Lung (tissue), 12 donors: ENCODE results near the gene TEX38. TPM values are rescaled to one million over a fixed set of nuclear protein-coding genes. Genes with fewer than 3 reads are reported as not detected.
"Not testable (repeated sequence)": the region's sequence is repeated elsewhere in the genome, so short reads cannot be mapped to it uniquely, and the experiment has no call there.

Source experiments
- ATAC-seq: fragments of 200-7000 bp; cut with Tn5 transposase; one replicate; pipeline ENCODE4 v1.9.1; 2020; ENCODE audit warnings: moderate number of reproducible peaks; ENCODE audit not compliant: insufficient read depth, low FRiP score
- DNase-seq, 3 donors: peaks; one replicate each; pipeline ENCODE4 v3.0.0-alpha.2; 2013 to 2017
- H3K27ac ChIP-seq, 2 donors: one replicate each; pipeline ENCODE4 v1.5.1; 2013; ENCODE audit warnings: mild to moderate bottlenecking in 2 of 2, moderate library complexity in 2 of 2, control low read depth in 1 of 2, inconsistent platforms in 1 of 2, low read depth in 1 of 2, low read length in 1 of 2
- H3K27me3 ChIP-seq, 3 donors: one replicate each; pipeline ENCODE4 v1.5.1; 2013; ENCODE audit warnings: low read length in 2 of 3; ENCODE audit not compliant: control insufficient read depth in 3 of 3, insufficient read depth in 3 of 3
- H3K36me3 ChIP-seq, 4 donors: one replicate each; pipeline ENCODE4 v1.5.1; 2013; ENCODE audit warnings: low read length in 4 of 4, mild to moderate bottlenecking in 1 of 4, moderate library complexity in 1 of 4; ENCODE audit not compliant: control insufficient read depth in 4 of 4, insufficient read depth in 4 of 4
- H3K4me1 ChIP-seq, 5 donors: one replicate each; pipeline ENCODE4 v1.5.1; 2013; ENCODE audit warnings: low read length in 5 of 5, mild to moderate bottlenecking in 2 of 5, moderate library complexity in 1 of 5; ENCODE audit not compliant: control insufficient read depth in 5 of 5, insufficient read depth in 5 of 5
- H3K4me3 ChIP-seq: one replicate; pipeline ENCODE4 v1.5.1; 2013; ENCODE audit warnings: mild to moderate bottlenecking, control low read depth, moderate library complexity
- H3K9ac ChIP-seq, 2 donors: one replicate each; pipeline ENCODE4 v1.5.1; 2013; ENCODE audit warnings: low read length in 2 of 2, control low read depth in 1 of 2; ENCODE audit not compliant: insufficient read depth in 1 of 2
- H3K9me3 ChIP-seq, 4 donors: one replicate each; pipeline ENCODE4 v1.5.1; 2013; ENCODE audit warnings: low read length in 3 of 4, mild to moderate bottlenecking in 1 of 4, moderate library complexity in 1 of 4; ENCODE audit not compliant: control insufficient read depth in 4 of 4, insufficient read depth in 3 of 4
- WGBS, 2 donors: extraction: QIAGEN DNeasy Blood & Tissue Kit; methylation state at CpG; one replicate each; pipeline ENCODE4 v1.1.7; 2013; 5-methylcytosine and 5-hydroxymethylcytosine counted together
- polyA plus RNA-seq, 2 donors: library from polyadenylated mRNA; stranded (reverse); fragments of 200-250 nt; gene quantifications; one replicate each; pipeline ENCODE4 v1.2.1, GENCODE V29; 2013
- total RNA-seq, 2 donors: library from RNA; depleted of rRNA in 1 of 2; stranded (reverse); fragments of >200 nt in 1 of 2; gene quantifications; one replicate each; pipeline ENCODE4 v1.2.1, GENCODE V29; 2014 to 2021
- TF ChIP-seq, protein P1 (sequence below): IDR thresholded peaks from 2 replicates; pipeline ENCODE4 v1.5.1; 2012; ENCODE audit warnings: mild to moderate bottlenecking; ENCODE audit errors: control extremely low read depth, extremely low read depth
- donor health status: control.
- donor health status: control.
- donor health status: Bipolar disorder and iron deficiency.
- donor health status: healthy.
- donor health status: DM: yes; HTN: yes; CAD: no.

TEX38 gene
- total and polyA plus RNA-seq, 4 donors: not detected

DNA sequence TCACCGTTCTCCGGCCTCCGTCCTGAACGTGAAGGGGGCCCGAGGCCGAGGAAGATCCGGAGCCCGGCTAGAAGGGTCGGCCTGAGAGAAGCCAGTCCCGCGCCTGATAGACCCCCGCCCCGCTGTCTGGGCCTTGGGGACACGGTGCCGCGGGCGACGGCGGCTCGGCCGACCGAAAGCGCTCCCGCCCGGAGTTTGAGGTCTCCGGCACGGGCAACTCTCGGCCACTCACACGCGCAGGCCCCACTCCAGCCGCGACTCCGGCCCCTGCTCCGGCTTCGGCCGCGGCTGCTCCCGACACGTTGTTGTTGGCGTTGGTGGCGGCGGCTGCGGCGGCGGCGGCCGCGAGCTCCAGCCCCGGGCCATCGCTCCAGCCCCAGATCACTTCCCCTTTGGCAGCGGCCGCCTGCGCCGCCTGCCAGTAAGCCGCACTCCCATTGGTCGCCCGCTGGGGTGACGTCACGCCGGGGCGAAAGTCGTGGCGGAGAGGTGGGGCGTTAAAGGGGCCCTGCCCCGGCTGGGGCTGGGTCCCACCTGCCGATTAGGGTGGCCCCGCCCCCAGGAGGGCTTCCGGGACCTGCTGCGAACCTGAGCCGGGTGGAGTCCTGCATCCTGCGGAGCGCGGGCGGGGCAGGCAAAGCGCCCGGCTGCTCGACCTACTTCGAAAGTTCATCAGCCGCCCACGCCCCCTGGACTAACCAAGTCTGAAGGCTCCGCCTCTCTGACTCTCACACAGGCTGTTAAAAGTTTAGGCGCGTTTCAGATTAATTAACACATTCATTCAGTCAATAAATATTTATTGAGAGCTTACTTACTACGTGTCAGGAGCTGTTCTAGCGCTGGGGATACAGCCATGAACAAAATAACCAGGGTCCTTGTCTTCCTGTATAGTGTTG is 47.3 kb downstream of the TEX38 start, which contains the start of gene EFCAB14:
EFCAB14 (minus strand) TSS at position 388 of the 896 bp plus-strand sequence. CDS start 1,027 bp downstream, outside the sequence.
- TF ChIP-seq, protein P1, sequence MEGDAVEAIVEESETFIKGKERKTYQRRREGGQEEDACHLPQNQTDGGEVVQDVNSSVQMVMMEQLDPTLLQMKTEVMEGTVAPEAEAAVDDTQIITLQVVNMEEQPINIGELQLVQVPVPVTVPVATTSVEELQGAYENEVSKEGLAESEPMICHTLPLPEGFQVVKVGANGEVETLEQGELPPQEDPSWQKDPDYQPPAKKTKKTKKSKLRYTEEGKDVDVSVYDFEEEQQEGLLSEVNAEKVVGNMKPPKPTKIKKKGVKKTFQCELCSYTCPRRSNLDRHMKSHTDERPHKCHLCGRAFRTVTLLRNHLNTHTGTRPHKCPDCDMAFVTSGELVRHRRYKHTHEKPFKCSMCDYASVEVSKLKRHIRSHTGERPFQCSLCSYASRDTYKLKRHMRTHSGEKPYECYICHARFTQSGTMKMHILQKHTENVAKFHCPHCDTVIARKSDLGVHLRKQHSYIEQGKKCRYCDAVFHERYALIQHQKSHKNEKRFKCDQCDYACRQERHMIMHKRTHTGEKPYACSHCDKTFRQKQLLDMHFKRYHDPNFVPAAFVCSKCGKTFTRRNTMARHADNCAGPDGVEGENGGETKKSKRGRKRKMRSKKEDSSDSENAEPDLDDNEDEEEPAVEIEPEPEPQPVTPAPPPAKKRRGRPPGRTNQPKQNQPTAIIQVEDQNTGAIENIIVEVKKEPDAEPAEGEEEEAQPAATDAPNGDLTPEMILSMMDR: no peak
- Histone ChIP-seq H3K4me1 (peaks cover 9 to 19% (median 9%) of the 10 kb centered on the region in 5 donors), H3K36me3 (peaks cover 7 to 16% (median 9%) of the 10 kb centered on the region in 4 donors), H3K9ac (peak within 1 kb of the TSS; percentile 67 to 84), H3K27me3 (no peaks in the 10 kb centered on the region), H3K9me3 (no peaks in the 10 kb centered on the region), H3K4me3 (peak within 1 kb of the TSS; percentile 98), H3K27ac (peak within 1 kb of the TSS; percentile 82 to 98)
- peak; percentile 98 for ATAC-seq
- DNase-seq: peak; percentile 94 to 97 (median 96)
- 0 to 1% methylated on average over 67 to 85 of the region's 85 CpGs for WGBS, 2 donors

DNA sequence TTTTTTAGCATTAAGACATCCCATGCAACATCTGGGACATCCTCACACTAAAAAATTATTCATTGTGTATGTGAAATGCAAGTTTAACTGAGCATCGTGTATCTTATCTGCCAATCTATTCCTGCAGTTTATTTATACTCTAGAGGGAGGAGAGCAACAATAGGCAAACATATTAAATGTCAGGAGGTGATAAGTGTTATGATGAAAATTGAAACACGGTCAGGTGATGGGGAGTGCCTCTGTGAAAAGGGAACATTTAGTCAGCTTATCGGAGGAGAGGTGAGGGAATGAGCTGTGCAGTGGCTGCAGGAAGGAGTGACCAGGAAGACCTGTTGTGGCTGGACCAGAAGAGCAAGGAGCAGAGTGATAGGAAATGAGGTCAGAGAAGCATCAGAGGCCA is 48.0 kb downstream of the TEX38 start:
- 6 to 15% methylated on average over 3 of the region's 3 CpGs for WGBS, 2 donors

DNA sequence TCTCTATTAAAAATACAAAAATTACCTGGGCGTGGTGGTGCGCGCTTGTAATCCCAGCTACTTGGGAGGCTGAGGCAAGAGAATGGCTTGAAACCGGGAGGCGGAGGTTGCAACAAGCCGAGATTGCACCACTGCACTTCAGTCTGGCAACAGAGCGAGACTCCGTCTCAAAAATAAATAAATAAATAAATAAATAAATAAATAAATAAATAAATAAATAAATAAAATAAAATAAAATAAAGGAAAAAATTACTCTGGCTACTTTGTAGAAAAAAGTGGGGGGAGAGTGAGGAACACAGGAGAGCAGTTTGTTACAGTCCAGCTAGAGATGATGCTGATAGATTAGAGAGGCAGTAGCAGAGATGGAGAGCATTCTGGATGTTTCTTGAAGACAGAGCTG is 48.7 kb downstream of the TEX38 start:
- not testable (repeated sequence) for H3K27me3 ChIP-seq, H3K27ac ChIP-seq, H3K36me3 ChIP-seq, DNase-seq, H3K9ac ChIP-seq, H3K9me3 ChIP-seq, H3K4me3 ChIP-seq, ATAC-seq
- WGBS, 2 donors: 90 to 96% methylated on average over 8 of the region's 8 CpGs
- H3K4me1 ChIP-seq: peaks cover 9 to 19% (median 12%) of the 10 kb centered on the region in 5 donors

More for the DNA sequence above, 48.0 kb downstream of the TEX38 start:
- peak overlapping the region; percentile 26 to 74 for H3K27ac ChIP-seq
- peak; percentile 29 for ATAC-seq
- TF ChIP-seq, protein P1: no peak
- peaks cover 5 to 10% (median 8%) of the 10 kb centered on the region in 4 donors for H3K36me3 ChIP-seq
- no peaks in the 10 kb centered on the region for H3K27me3 ChIP-seq
- H3K9ac ChIP-seq: no peak overlapping the region
- no peak overlapping the region for H3K4me3 ChIP-seq
- DNase-seq: peak in 1 of 3 donors; percentile 24
- peaks cover 9 to 19% (median 10%) of the 10 kb centered on the region in 5 donors for H3K4me1 ChIP-seq
- no peaks in the 10 kb centered on the region for H3K9me3 ChIP-seq

DNA sequence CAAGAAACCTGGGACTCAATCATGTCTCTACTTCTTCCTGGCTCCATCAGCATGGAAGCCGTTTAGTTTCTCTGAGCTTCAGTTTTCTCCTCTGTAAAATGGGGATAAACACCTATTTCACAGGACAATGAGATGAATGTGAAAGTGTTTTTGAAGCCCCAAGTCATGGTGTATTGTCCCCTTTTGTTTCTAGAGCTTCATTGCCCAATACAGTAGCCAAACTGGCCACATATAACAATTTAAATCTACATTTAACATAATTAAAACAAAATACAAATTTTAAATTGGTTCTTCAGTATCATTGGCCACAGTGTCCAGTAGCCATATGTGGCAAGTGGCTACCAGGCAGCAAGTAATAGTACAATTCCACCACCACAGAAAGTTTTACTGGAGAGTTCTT is 49.5 kb downstream of the TEX38 start:
- ATAC-seq (no peak), DNase-seq (no peak)
- WGBS, 2 donors: 93 to 96% methylated on average over 1 of the region's 1 CpG
- TF ChIP-seq, protein P1: no peak
- Histone ChIP-seq H3K36me3 (no peaks in the 10 kb centered on the region), H3K9me3 (no peaks in the 10 kb centered on the region), H3K9ac (no peak overlapping the region), H3K27me3 (no peaks in the 10 kb centered on the region), H3K4me3 (no peak overlapping the region), H3K27ac (no peak overlapping the region), H3K4me1 (peaks cover 9 to 19% (median 12%) of the 10 kb centered on the region in 5 donors)
